HG03575 (cell line): ENCODE measurements around the gene OR51V1.
"Not testable (repeated sequence)": the region's sequence is repeated elsewhere in the genome, so short reads cannot be mapped to it uniquely, and the experiment has no call there.

Experiments
- ATAC-seq: cut with Tn5 transposase; IDR thresholded peaks from one replicate; pipeline ENCODE4 v1.9.1; 2021; ENCODE audit not compliant: unreplicated experiment, insufficient number of reproducible peaks, low FRiP score; ENCODE audit errors: extremely low read depth

The OR51V1 gene

DNA sequence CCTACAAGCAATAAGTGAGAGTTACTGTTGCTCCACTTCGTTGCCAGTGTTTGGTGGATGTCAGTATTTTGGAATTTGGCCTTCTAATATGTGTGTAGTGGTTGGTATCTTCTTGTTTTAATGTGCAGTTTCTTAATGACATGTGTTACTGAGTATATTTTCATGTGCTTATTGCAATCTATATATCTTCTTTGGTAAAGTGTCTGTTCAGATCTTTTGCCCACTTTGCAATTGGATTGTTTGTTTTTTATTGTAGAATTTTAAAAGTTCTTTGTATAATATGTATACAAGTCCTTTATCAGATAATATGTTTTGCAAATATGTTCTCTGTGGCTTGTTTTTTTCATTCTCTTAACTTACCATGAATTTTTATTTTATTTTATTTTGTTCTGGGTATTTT is 7.7 kb downstream of the OR51V1 start:
- ATAC-seq = no peak

DNA sequence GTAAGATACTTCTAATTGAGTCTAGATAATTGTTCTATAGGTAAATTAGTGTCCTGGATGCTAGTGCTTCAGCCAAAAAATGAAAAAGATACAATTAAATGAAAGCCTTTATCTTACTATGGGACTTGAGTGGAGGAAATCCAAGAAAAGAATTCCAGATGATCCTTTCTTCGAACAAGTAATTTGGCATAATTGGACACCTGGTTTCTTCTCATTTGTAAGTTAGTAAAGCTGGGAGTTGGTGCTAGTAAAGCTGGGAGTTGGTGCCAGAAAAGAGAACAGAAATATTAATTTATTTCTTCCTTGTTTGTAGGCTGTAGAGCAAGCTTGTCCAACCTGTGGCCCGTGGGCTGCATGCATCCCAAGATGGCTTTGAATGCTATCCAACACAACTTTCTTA is 12.3 kb downstream of the OR51V1 start:
- no peak for ATAC-seq

DNA sequence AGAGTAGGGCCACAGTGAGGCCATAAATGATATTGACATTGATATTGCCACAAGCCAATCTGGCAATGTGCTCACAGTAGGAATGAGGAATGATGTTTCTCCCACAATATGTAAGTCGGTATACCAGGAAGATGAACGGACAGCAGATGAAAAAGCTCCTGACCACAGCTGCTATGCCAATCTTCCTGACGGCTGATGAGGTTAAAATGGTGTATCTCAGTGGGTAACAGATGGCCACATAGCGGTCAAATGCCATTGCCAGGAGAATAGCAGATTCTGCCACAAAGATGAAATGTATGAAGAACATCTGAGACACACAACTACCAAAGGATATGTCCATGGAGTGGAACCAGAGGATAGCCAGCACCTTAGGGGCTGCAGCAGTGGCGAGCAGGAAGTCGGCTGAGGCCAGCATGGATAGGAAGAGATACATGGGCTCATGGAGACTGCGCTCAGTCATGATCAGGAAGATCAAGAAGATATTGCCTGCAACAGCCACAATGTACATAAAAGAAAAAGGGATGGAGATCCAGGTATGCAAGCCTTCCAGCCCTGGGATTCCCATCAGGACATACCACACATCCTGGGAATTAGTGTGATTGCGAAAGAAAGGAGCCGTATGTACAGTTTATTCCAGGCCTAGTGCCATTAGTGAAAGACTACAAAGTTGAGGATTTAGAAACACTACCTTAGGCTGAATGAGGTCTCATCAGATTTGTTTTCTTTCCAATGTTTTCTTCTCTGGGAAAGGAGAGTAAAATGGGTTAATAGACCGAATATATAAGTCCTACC is 22.2 kb downstream of the OR51V1 start:
- no peak for ATAC-seq

DNA sequence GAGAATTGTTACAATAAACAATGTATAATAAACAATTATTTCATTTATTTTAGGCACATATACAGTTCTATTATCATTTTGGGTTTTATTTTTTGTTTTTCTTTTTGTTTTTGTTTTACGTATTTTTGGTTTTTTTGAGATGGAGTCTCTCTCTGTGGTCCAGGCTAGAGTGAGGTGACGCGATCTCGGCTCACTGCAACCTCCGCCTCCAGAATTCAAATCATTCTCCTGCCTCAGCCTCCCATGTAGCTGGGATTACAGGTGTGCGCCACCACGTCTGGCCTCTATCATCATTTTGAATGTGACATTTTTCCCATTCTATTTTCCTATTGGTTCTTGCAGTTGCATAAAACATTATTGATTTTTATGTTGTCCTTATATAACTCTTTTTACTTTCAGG is 25.5 kb downstream of the OR51V1 start:
- no peak for ATAC-seq

DNA sequence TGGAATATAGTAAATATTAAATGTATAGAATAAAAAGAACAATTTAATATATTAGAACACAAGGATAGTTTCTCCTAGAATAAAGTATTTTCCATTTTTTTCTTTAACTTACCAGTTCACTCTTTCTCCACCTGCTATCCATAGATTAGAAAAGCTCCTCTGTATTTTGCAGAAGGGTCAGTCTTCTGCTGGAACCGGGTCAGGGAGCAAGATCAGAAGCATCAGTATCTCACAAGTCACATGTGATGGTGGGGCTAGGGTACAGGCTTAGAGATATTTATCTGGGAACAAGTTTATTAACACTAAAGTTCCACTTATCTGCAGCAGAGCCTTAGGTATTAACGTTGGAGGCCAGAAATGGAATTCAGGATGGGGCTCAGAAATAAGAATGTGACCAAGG is 28.6 kb downstream of the OR51V1 start:
- no peak for ATAC-seq

DNA sequence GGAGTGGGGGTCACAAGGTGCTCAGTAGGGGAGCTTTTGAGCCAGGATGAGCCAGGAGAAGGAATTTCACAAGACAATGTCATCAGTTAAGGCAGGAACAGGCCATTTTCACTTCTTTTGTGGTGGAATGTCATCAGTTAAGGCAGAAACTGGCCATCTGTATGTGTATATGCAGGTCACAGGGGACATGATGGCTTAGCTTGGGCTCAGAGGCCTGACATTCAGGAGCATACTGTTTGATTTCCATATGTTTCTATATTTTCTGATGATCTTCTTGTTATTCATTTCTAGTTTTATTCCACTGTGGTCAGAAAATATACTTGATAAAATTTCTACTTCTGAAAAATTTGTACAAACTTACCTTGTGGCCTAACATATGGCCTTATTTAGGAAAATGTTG is 34.6 kb downstream of the OR51V1 start:
- ATAC-seq = not testable (repeated sequence)

DNA sequence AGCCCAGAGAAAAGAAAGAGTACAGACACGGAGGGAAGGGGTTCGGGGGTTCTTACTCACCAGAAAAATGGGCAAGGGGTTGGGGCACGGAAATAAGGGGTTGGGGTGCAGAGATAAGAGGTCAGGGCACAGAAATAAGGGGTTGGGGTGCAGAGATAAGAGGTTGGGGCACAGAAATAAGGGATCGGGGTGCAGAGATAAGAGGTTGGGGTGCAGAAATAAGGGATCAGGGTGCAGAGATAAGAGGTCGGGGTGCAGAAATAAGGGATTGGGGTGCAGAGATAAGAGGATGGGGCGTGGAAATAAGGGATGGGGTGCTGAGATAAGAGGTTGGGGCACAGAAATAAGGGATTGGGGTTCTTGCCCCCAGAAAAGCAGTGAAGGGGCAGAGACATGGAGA is 35.7 kb downstream of the OR51V1 start:
- ATAC-seq = not testable (repeated sequence)

DNA sequence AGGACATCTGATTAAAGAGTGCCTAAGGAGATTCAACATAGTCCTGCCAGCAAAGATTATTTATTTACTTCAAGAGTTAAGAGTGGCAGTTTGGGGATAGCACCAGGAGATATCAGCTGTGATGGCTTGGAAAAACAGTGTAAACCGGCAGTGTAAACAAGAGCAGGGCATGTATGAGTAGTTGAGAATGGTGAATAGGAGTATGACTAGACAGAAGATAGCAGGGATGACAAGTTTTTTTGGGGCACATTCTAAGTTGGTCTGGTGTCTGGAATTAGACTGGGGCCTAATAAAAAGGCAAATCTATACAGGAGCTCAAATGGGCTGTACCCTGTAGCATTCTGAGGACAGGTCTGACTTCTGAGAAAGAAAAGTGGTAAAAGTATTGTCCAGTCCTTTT is 39.4 kb downstream of the OR51V1 start:
- ATAC-seq = not testable (repeated sequence)

DNA sequence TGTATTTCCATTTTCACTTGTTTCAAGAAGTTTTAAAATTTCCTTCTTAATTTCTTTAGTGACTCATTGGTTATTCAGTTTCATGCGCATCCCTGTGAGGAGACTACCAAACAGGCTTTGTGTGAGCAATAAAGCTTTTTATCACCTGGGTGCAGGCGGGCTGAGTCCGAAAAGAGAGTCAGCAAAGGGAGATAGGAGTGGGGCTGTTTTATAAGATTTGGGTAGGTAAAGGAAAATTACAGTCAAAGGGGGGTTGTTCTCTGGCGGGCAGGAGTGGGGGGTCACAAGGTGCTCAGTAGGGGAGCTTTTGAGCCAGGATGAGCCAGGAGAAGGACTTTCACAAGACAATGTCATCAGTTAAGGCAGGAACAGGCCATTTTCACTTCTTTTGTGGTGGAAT is 40.3 kb downstream of the OR51V1 start:
- not testable (repeated sequence) for ATAC-seq

DNA sequence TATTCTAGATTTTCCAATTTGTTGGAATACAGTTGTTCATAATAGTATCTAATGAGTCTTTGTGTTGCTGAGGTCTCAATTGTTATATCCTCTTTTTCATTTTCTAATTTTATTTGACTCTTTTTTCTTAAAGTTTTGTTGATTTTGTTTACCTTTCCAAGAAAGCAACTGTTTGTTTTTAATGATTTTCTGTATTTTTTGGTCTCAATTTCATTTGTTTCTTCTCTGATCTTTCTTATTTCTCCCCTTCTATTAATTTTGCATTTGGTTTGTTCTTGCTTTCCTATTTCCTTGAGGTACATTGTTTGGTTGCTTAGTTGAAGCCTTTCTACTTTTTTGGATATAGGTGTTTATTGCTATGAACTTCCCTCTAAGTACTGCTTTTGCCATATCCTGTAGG is 40.7 kb downstream of the OR51V1 start:
- no peak for ATAC-seq

DNA sequence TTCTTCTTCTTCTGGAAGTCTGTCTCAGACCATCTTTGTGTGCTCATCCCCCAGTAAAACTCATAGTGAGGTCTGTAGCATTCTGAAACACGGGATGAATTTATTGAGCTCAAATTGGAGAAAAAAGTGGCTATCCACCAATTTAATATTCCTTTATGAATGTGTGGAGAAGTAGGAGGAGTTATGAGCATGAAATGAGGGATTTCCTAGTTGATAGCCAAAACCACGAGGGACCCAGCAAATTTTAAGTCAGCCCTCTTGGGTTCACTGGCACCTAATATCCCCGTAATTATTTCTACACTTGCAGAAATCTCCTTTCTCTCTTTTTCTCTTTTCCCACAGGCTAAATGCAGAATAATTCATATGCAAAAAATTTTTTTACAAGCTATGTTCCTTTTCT is 45.8 kb downstream of the OR51V1 start, which contains the start of gene OR52A1:
Gene OR52A1, minus strand, starts transcription at position 101 of the 400 bp plus-strand sequence. CDS start 2,388 bp downstream, outside the sequence.
- ATAC-seq = no peak

DNA sequence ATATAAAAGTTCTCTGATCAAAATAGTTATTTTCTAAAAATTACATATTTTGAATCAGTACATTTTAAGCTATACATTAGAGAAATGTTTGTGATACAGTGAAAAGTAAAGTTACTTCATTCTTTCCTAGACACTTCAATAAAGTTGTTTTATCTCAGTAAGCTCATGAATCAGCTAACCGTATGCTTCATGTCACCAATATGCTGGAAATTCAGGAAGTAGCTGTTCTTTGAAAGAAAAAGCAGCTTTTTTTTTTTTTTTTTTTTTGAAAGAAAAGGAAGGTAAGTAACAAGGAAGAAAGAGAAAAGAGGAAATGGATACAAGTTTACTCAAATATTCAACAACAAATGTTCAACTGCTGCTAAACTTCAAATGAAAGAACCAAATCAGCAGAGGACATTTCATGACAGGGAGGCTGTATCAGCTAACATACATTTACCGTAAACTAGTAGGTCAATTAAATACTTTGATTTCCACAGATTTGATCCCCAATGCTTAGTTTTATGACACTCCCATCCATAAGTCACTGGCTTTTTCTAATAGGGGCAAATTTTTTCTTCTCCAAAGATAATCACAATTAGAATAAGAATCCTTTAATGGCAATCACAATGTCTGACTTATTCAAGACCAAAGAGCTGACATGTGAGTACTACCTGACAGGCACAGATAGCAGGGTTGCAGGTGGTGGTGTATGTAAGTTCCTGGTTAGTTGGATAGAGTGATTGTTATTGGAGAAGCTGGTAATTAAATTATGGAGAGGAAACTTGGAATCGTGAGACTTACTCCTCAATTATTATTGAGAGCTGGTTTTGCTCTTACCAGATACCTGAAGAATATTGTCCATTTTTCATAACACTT is 46.7 kb downstream of the OR51V1 start:
- ATAC-seq = no peak

DNA sequence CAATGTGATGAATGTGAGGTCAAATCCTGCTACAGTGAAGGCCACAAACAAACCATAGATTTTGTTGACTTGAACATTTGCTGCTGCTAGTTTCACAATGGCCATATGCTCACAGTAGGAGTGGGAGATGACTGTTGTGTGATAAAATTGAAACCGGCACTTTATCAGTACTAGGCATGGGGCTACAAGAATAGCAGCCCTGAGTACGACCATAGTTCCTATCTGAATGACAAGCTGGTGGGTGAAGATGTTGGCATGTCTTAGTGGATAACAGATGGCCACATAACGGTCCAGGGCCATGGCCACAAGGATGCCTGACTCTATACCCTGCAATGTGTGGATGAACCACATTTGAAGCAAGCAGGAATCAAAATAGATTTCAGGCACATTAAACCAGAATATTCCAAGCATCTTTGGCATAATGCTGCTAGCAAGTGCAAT is 48.7 kb downstream of the OR51V1 start:
- ATAC-seq = no peak
